NCI-H226 (cell line): ENCODE measurements around the gene SBK1.
"Not testable (repeated sequence)": the region's sequence is repeated elsewhere in the genome, so short reads cannot be mapped to it uniquely, and the experiment has no call there.

Experiments
- DNase-seq: peaks from one replicate; pipeline ENCODE4 v3.0.0-alpha.2; 2015

SBK1 gene

DNA sequence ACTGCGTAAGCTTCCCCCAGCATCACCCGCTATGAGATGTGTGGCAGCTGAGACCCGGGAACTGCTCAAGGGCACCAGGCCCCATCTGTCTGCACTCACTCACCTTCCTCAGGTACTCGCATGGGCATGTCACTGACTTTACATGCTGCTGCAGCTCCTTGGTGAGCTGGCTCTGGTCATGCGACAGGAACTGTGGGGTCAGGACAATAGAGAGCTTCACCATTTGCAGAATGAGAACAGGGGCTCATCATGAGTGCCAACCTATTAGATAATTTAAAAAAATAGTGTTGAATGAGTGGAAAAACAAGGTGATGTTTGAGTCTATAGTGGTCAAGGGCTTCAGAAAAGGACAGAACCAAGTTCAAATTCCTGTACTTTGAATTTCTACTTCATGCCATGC lies 70.3 kb downstream of the SBK1 start:
- not testable (repeated sequence) for DNase-seq

- not testable (repeated sequence) for DNase-seq
Measured at GRCh38 chr16:28363408-28363807, 71.1 kb downstream of the SBK1 start, which contains the start of gene NPIPB6. Gene NPIPB6 (minus strand): TSS chr16:28363508. CDS start chr16:28362822, 686 bp downstream.

GRCh38 chr16:28364268-28365173 lies 72.2 kb downstream of the SBK1 start:
- not testable (repeated sequence) for DNase-seq

DNA sequence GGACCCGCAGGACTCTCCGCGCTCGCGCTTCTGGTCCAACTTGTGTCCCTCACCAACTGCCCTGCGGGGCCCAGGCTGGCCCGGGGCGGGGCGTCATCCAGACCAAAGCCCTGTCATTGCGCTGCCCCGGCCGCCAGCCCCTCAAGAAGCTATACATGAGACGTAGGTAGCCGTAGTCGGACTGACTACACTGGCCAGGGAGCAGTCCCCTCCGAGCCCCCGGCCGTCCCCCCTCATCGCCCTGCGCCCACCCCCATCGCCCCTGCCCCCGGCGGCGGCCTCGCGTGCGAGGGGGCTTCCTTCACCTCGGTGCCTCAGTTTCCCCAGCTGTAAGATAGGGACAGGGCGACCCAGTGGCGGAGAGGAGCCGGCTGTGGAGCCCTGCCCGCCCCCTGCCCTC lies 75.6 kb downstream of the SBK1 start:
- DNase-seq = not testable (repeated sequence)
